SJSA1 (cell line): Measurements from ENCODE around the gene DCTN2. TPM values are rescaled to one million over a fixed set of nuclear protein-coding genes. Genes with fewer than 3 reads are reported as not detected.

Experiments used
- DNase-seq, 2 experiments: peaks; one replicate each; pipeline ENCODE4 v3.0.0-alpha.2; 2015 to 2020; ENCODE audit warnings: low spot score in 2 of 2, low read depth in 1 of 2
- H3K27ac ChIP-seq: fragments of 250-450 bp; sonication (Bioruptor Pico); 2 replicates; pipeline ENCODE4 v1.5.1; 2020; ENCODE audit warnings: mild to moderate bottlenecking, moderate library complexity
- H3K27me3 ChIP-seq: fragments of 250-450 bp; sonication (Bioruptor Pico); replicated peaks from 2 replicates; pipeline ENCODE4 v1.5.1; 2020; ENCODE audit warnings: mild to moderate bottlenecking, moderate library complexity
- H3K36me3 ChIP-seq: fragments of 250-450 bp; sonication (Bioruptor Pico); 2 replicates; pipeline ENCODE4 v1.5.1; 2020; ENCODE audit warnings: mild to moderate bottlenecking
- H3K4me1 ChIP-seq: fragments of 250-450 bp; sonication (Bioruptor Pico); replicated peaks from 2 replicates; pipeline ENCODE4 v1.6.1; 2021; ENCODE audit warnings: mild to moderate bottlenecking
- H3K4me3 ChIP-seq: fragments of 250-450 bp; sonication (Bioruptor Pico); 2 replicates; pipeline ENCODE4 v1.5.1; 2020; ENCODE audit warnings: mild to moderate bottlenecking
- H3K9me3 ChIP-seq: fragments of 250-450 bp; sonication (Bioruptor Pico); replicated peaks from 2 replicates; pipeline ENCODE4 v1.5.1; 2020; ENCODE audit warnings: mild to moderate bottlenecking
- total RNA-seq: library from RNA; depleted of rRNA; stranded (reverse); fragments of >200 nt; shearing (Covaris generic); gene quantifications from 2 replicates; pipeline ENCODE4 v1.2.3, GENCODE V29; 2014; rRNA removed

DCTN2 gene
- total RNA-seq, 1 experiment from 2014 or later: 3,855 TPM

DNA sequence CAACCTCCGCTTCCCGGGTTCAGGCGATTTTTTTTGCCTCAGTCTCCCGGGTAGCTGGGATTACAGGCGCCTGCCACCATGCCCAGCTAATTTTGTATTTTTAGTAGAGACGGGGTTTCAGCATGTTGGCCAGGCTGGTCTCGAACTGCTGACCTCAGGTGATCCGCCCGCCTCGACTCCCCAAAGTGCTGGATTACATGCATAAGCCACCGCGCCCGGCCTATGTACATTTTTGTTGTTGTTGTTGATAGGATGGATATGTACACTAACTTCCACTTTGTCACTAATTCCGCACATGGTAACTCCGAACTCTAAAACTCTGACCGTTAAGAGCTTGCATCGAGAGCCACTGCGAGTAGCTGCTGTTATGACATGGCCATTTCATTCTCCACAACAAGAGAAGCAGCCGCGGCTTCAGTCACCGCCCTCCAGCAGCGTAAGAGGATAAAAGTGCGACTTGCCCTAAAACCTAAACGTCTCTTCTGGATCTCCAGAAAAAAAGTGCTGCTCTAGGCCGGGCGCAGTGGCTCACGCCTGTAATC, 59.9 kb downstream of the DCTN2 start:
- Histone ChIP-seq H3K27ac (peak overlapping the region; percentile 4), H3K4me3 (peak overlapping the region; percentile 67)

DNA sequence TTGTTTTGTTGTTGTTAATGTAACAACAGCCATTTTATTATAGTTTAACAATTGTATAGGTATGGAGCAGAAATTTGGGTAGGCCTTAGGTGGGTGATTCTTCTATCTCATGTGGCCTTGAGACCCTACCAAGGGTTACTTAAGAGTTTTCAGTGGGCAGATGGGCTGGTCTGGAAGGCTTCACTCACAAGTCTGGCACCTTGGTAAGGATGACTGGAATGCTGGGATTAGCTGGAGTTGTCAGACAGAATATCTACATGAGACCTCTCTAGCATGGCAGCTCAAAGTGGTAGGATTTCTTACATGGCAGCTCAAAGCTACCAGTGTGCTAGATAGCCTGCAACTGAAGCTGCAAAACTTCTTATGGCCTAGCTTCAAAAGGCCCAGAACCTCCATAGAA, 61.3 kb downstream of the DCTN2 start:
- peaks cover 27% of the 10 kb centered on the region for H3K36me3 ChIP-seq
- H3K27me3 ChIP-seq: no peaks in the 10 kb centered on the region
- DNase-seq: peak in 1 of 2 experiments; percentile 88
- H3K9me3 ChIP-seq: 0 out of 2 replicates have a peak, but pooled peaks cover 3% of the 10 kb centered on the region
- H3K4me3 ChIP-seq: no peak overlapping the region
- H3K27ac ChIP-seq: no peak overlapping the region
- H3K4me1 ChIP-seq: peaks cover 59% of the 10 kb centered on the region

More for the DNA sequence above, 59.9 kb downstream of the DCTN2 start:
- H3K9me3 ChIP-seq: 0 out of 2 replicates have a peak, but pooled peaks cover 3% of the 10 kb centered on the region
- H3K4me1 ChIP-seq: peaks cover 45% of the 10 kb centered on the region
- no peaks in the 10 kb centered on the region for H3K27me3 ChIP-seq
- peaks cover 42% of the 10 kb centered on the region for H3K36me3 ChIP-seq
- DNase-seq: peak in 1 of 2 experiments; percentile 95

DNA sequence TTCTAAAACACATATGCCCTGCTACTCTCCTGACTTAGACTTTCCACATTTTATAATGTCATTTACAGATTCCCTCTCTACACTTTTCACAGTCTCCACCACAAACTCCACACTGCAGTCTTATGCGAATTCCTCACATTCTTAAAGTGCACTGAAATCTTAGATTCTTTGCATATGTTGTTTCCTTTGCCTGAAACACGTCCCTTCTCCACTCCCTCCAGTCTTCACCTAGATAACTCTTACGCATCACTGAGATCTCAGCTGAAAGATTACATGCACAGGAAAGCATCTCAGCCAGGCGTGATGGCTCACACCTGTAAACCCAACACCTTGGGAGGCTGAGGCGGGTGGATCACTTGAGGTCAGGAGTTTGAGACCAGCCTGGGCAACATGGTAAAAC, 63.5 kb downstream of the DCTN2 start:
- peak; percentile 94 to 100 for DNase-seq
- Histone ChIP-seq H3K4me1 (peaks cover 67% of the 10 kb centered on the region), H3K9me3 (0 out of 2 replicates have a peak, but pooled peaks cover 3% of the 10 kb centered on the region), H3K27me3 (no peaks in the 10 kb centered on the region), H3K36me3 (peaks cover 6% of the 10 kb centered on the region), H3K27ac (peak overlapping the region; percentile 31), H3K4me3 (no peak overlapping the region)

DNA sequence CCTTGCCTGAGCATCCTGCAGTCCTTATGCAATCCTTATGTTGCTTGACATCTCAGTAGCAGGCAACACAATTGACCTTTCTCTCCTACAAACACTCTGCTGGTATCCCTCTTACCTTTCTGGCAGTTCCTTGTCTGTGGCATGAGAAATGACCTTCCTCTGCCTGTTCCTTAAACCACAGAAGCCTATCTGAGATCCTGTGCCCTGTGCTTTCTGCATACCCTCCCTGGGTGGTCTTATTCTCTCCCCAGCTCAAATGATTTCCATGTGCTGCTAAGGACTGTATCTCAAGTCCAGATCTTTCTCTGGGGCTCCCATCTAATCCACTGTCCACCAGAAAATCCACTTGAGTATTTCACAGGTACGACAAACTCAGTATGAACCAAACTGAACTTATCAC, 65.3 kb downstream of the DCTN2 start:
- peak; percentile 99 to 100 for DNase-seq
- peak overlapping the region; percentile 4 for H3K27ac ChIP-seq

More for the DNA sequence above, 65.3 kb downstream of the DCTN2 start:
- Histone ChIP-seq H3K4me3 (no peak overlapping the region), H3K36me3 (no peaks in the 10 kb centered on the region), H3K9me3 (no peaks in the 10 kb centered on the region), H3K4me1 (peaks cover 74% of the 10 kb centered on the region), H3K27me3 (no peaks in the 10 kb centered on the region)

Other genes with a start within 250 kb of the DCTN2 start
- gene R3HDM2, start 116.1 kb downstream of the DCTN2 start, total RNA-seq: 14.2 and 18.4 TPM in 2 replicates
- gene INHBC, start 112.4 kb downstream of the DCTN2 start, total RNA-seq: 0.18 and 0.88 TPM in 2 replicates
- gene INHBE, start 91.9 kb downstream of the DCTN2 start, total RNA-seq: 2.2 and 2.5 TPM in 2 replicates
- 225 and 323 TPM in 2 replicates for gene GLI1, start 87.4 kb downstream of the DCTN2 start, total RNA-seq
- gene ARHGAP9, start 67.3 kb downstream of the DCTN2 start, total RNA-seq: 30.6 TPM in 2 replicates
- 3,352 and 4,750 TPM in 2 replicates for gene MARS1, start 59.1 kb downstream of the DCTN2 start, total RNA-seq
- 564 and 686 TPM in 2 replicates for gene DDIT3, start 26.7 kb downstream of the DCTN2 start, total RNA-seq
- gene MBD6, start 24.4 kb downstream of the DCTN2 start, total RNA-seq: 63.3 and 70.5 TPM in 2 replicates
- 2.1 and 2.8 TPM in 2 replicates for gene KIF5A, start 2.9 kb upstream of the DCTN2 start, total RNA-seq
- 544 and 654 TPM in 2 replicates for gene PIP4K2C, start 44.0 kb upstream of the DCTN2 start, total RNA-seq
- gene DTX3, start 57.6 kb upstream of the DCTN2 start, total RNA-seq: 187 and 286 TPM in 2 replicates
- gene ARHGEF25, start 64.2 kb upstream of the DCTN2 start, total RNA-seq: 107 and 145 TPM in 2 replicates
- 841 and 950 TPM in 2 replicates for gene B4GALNT1, start 86.0 kb upstream of the DCTN2 start, total RNA-seq
- 4,436 and 6,328 TPM in 2 replicates for gene OS9, start 146.9 kb upstream of the DCTN2 start, total RNA-seq
- 0.78 and 0.89 TPM in 2 replicates for gene AGAP2, start 191.6 kb upstream of the DCTN2 start, total RNA-seq
- 429 and 571 TPM in 2 replicates for gene TSPAN31, start 197.8 kb upstream of the DCTN2 start, total RNA-seq
- gene CDK4, start 205.1 kb upstream of the DCTN2 start, total RNA-seq: 3,953 and 4,723 TPM in 2 replicates
- 88.7 and 107 TPM in 2 replicates for gene MARCHF9, start 207.9 kb upstream of the DCTN2 start, total RNA-seq
- gene CYP27B1, start 219.9 kb upstream of the DCTN2 start, total RNA-seq: 12.9 and 21.9 TPM in 2 replicates
- gene METTL1, start 224.9 kb upstream of the DCTN2 start, total RNA-seq: 173 and 193 TPM in 2 replicates
- 53.1 and 62.2 TPM in 2 replicates for gene EEF1AKMT3, start 225.4 kb upstream of the DCTN2 start, total RNA-seq
- 591 and 596 TPM in 2 replicates for gene TSFM, start 235.6 kb upstream of the DCTN2 start, total RNA-seq